ENCODE data around the gene HOXB3.

- no peak for TF ChIP-seq CTCF (IDR thresholded peaks at IDR 0.05)
- TF ChIP-seq POLR2A (IDR thresholded peaks at IDR 0.05) = no peak
Observed at GRCh38 chr17:48595278-48595999, 5.4 kb upstream of the HOXB3 start.
